HEK293 (cell line): Measurements from ENCODE around the gene P2RX1.
A peak's percentile ranks its signal among the peaks of the same experiment; 100 is the strongest.

Experiments
- CTCF ChIA-PET: fragments of 350-600 bp; formaldehyde crosslinking; extraction: SDS; loops from one replicate; lab custom pipeline; 2021; ENCODE audit warnings: antibody characterized with exemption; lab: Yijun Ruan, JAX
- POLR2A ChIA-PET: fragments of 300-600 bp; formaldehyde crosslinking; extraction: SDS; loops from one replicate; lab custom pipeline; 2020; ENCODE audit warnings: antibody characterized with exemption, inconsistent platforms; lab: Yijun Ruan, JAX
- H3K27ac ChIP-seq: fragments of 200-500 bp; sonication (Bioruptor generic); 2 replicates; pipeline ENCODE4 v1.5.1; 2014; ENCODE audit warnings: low read depth, low read length, control low read depth, inconsistent platforms; ENCODE audit errors: extremely low read depth
- H3K36me3 ChIP-seq, 2 experiments: fragments of 200-500 bp in 1 of 2; sonication (Bioruptor generic) in 1 of 2; 1 replicate in 1 of 2; 2 replicates in 1 of 2; pipeline ENCODE4 v1.5.1; 2014 to 2017; ENCODE audit warnings: inconsistent platforms in 2 of 2, low read length in 2 of 2; ENCODE audit not compliant: control insufficient read depth in 2 of 2, insufficient read depth in 1 of 2
- H3K4me1 ChIP-seq: fragments of 200-500 bp; sonication (Bioruptor generic); 2 replicates; pipeline ENCODE4 v1.5.1; 2014; ENCODE audit warnings: mild to moderate bottlenecking, low read length, inconsistent platforms; ENCODE audit not compliant: control insufficient read depth, insufficient read depth
- H3K4me3 ChIP-seq: 2 replicates; pipeline ENCODE4 v1.5.1; 2011; ENCODE audit warnings: low read depth, mild to moderate bottlenecking, control low read depth, low read length, moderate library complexity
- H3K9me3 ChIP-seq: fragments of 200-500 bp; sonication (Bioruptor generic); 2 replicates; pipeline ENCODE4 v1.5.1; 2014; ENCODE audit warnings: low read depth, low read length, inconsistent platforms; ENCODE audit not compliant: control insufficient read depth, insufficient read depth
- GLIS1 ChIP-seq: fragments of 450-650 bp; formaldehyde crosslinking; IDR thresholded peaks from 2 replicates; pipeline ENCODE4 v1.5.1; 2016; ENCODE audit warnings: missing biosample characterization, missing genetic modification characterization
- MZF1 ChIP-seq: fragments of 450-650 bp; formaldehyde crosslinking; IDR thresholded peaks from 2 replicates; pipeline ENCODE4 v1.5.1; 2017; ENCODE audit warnings: missing biosample characterization, missing genetic modification characterization, borderline replicate concordance
- PRDM2 ChIP-seq: fragments of 450-650 bp; formaldehyde crosslinking; IDR thresholded peaks from 2 replicates; pipeline ENCODE4 v1.5.1; 2016; ENCODE audit warnings: missing biosample characterization, missing genetic modification characterization, borderline replicate concordance
- SP2 ChIP-seq: fragments of 450-650 bp; formaldehyde crosslinking; IDR thresholded peaks from 2 replicates; pipeline ENCODE4 v1.5.1; 2016; ENCODE audit warnings: missing biosample characterization, missing genetic modification characterization
- YY1 ChIP-seq: fragments of 450-650 bp; formaldehyde crosslinking; IDR thresholded peaks from 2 replicates; pipeline ENCODE4 v1.5.1; 2018; ENCODE audit warnings: missing biosample characterization, missing genetic modification characterization
- ZBTB17 ChIP-seq: fragments of 450-650 bp; formaldehyde crosslinking; IDR thresholded peaks from 2 replicates; pipeline ENCODE4 v1.5.1; 2016; ENCODE audit warnings: missing biosample characterization, missing genetic modification characterization
- ZFP69B ChIP-seq: fragments of 450-650 bp; formaldehyde crosslinking; IDR thresholded peaks from 2 replicates; pipeline ENCODE4 v1.5.1; 2016; ENCODE audit warnings: missing biosample characterization, missing genetic modification characterization
- ZNF341 ChIP-seq: fragments of 450-650 bp; formaldehyde crosslinking; IDR thresholded peaks from 2 replicates; pipeline ENCODE4; 2016; ENCODE audit warnings: low read depth, missing biosample characterization, missing genetic modification characterization
- ZNF544 ChIP-seq: fragments of 450-650 bp; formaldehyde crosslinking; IDR thresholded peaks from 2 replicates; pipeline ENCODE4 v1.5.0; 2017; ENCODE audit warnings: missing biosample characterization, missing genetic modification characterization
- ZNF548 ChIP-seq: fragments of 450-650 bp; formaldehyde crosslinking; IDR thresholded peaks from 2 replicates; pipeline ENCODE4 v1.5.1; 2016; ENCODE audit warnings: missing biosample characterization, missing genetic modification characterization
- ZNF654 ChIP-seq: fragments of 450-650 bp; formaldehyde crosslinking; IDR thresholded peaks from 2 replicates; pipeline ENCODE4 v1.5.1; 2016; ENCODE audit warnings: low read depth, missing biosample characterization, missing genetic modification characterization
- TF ChIP-seq, protein P1 (sequence below): fragments of 450-650 bp; formaldehyde crosslinking; IDR thresholded peaks from 2 replicates; pipeline ENCODE4 v1.5.1; 2016; ENCODE audit warnings: missing biosample characterization, missing genetic modification characterization

P2RX1 gene

DNA sequence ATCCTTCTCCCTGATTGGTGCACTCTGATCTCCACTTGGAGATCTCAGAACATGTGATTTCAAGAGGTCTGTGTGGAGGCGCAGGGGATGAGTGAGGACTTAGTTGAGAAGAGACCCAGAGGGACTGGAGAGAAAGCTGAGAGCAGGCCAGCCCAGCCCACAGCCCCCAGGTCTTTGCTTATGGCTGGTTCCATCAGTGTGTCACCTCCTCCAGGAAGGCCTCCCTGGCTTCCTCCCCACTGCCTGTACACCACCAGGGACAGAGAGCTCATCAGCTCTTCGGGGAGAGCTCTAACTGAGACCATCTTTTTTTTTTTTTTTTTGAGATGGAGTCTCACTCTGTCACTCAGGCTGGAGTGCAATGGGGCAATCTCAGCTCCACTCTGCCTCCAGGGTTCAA is 3.4 kb downstream of the P2RX1 start (continued):
- TF ChIP-seq ZNF544 (tag by site-specific recombination) = no peak
- no peak for TF ChIP-seq GLIS1 (tag by site-specific recombination)
- TF ChIP-seq, protein P1, sequence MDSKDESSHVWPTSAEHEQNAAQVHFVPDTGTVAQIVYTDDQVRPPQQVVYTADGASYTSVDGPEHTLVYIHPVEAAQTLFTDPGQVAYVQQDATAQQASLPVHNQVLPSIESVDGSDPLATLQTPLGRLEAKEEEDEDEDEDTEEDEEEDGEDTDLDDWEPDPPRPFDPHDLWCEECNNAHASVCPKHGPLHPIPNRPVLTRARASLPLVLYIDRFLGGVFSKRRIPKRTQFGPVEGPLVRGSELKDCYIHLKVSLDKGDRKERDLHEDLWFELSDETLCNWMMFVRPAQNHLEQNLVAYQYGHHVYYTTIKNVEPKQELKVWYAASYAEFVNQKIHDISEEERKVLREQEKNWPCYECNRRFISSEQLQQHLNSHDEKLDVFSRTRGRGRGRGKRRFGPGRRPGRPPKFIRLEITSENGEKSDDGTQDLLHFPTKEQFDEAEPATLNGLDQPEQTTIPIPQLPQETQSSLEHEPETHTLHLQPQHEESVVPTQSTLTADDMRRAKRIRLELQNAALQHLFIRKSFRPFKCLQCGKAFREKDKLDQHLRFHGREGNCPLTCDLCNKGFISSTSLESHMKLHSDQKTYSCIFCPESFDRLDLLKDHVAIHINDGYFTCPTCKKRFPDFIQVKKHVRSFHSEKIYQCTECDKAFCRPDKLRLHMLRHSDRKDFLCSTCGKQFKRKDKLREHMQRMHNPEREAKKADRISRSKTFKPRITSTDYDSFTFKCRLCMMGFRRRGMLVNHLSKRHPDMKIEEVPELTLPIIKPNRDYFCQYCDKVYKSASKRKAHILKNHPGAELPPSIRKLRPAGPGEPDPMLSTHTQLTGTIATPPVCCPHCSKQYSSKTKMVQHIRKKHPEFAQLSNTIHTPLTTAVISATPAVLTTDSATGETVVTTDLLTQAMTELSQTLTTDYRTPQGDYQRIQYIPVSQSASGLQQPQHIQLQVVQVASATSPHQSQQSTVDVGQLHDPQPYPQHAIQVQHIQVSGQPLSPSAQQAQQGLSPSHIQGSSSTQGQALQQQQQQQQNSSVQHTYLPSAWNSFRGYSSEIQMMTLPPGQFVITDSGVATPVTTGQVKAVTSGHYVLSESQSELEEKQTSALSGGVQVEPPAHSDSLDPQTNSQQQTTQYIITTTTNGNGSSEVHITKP (tag by site-specific recombination) = no peak
- TF ChIP-seq ZNF341 = no peak
- TF ChIP-seq YY1 (tag by site-specific recombination) = no peak
- no peak for TF ChIP-seq MZF1 (tag by site-specific recombination)
- no peak for TF ChIP-seq ZNF548
- TF ChIP-seq ZNF654 (tag by site-specific recombination) = no peak
- TF ChIP-seq ZFP69B (tag by site-specific recombination) = no peak
- no peak for TF ChIP-seq SP2 (tag by site-specific recombination)
- no peak for TF ChIP-seq ZBTB17 (tag by site-specific recombination)

GRCh38 chr17:3911271-3912053 is 4.8 kb downstream of the P2RX1 start:
- H3K4me3 ChIP-seq = no peak overlapping the region
- H3K27ac ChIP-seq = no peak overlapping the region
- POLR2A ChIA-PET = interaction anchor here (0.6 kb wide), 1 partner anchor 156 kb away, joined by 4 read pairs; no protein-coding TSS in a partner anchor
- H3K9me3 ChIP-seq = no peaks in the 10 kb centered on the region
- no peaks in the 10 kb centered on the region for H3K4me1 ChIP-seq
- no peaks in the 10 kb centered on the region for H3K36me3 ChIP-seq
- no peak for TF ChIP-seq PRDM2 (tag by site-specific recombination)
- TF ChIP-seq SP2 (tag by site-specific recombination) = peak; percentile 48
- CTCF ChIA-PET = interaction anchor here (0.6 to 5.3 kb wide), 8 partner anchors 8 to 499 kb away, joined by 3 to 60 read pairs (median 4); no protein-coding TSS in a partner anchor
